ENCODE results near the gene CBFA2T2. TPM values are rescaled to one million over a fixed set of nuclear protein-coding genes. Genes with fewer than 3 reads are reported as not detected.

Gene CBFA2T2
- total RNA-seq, 6 donors from 2014 or later: 10.0 to 35.6 (median 16.2) TPM

GRCh38 chr20:33648396-33649004, 158.6 kb downstream of the CBFA2T2 start:
- Histone ChIP-seq H3K27ac (peak overlapping the region in 2 of 4 donors; percentile 3 to 30), H3K27me3 (no peaks in the 10 kb centered on the region), H3K4me3 (no peak overlapping the region), H3K9me3 (no peaks in the 10 kb centered on the region), H3K36me3 (peaks cover 9 to 23% (median 16%) of the 10 kb centered on the region in 4 donors), H3K4me1 (peaks cover 18 to 33% (median 29%) of the 10 kb centered on the region in 4 donors)
- TF ChIP-seq CTCF (IDR thresholded peaks at IDR 0.05) (no peak), EP300 (IDR thresholded peaks at IDR 0.05) (no peak), POLR2A (IDR thresholded peaks at IDR 0.05) (no peak), POLR2AphosphoS5 (IDR thresholded peaks at IDR 0.05) (no peak)
- ATAC-seq (ENCODE audit: low FRiP score in 2 of 2) (peak in 1 of 2 donors; percentile 3), DNase-seq (no peak)
- WGBS, 2 donors: 78 to 80% methylated on average over 11 to 14 of the region's 14 CpGs

GRCh38 chr20:33649201-33649681, 159.3 kb downstream of the CBFA2T2 start:
- H3K9me3 ChIP-seq: no peaks in the 10 kb centered on the region
- peaks cover 8 to 18% (median 12%) of the 10 kb centered on the region in 4 donors for H3K36me3 ChIP-seq
- TF ChIP-seq POLR2AphosphoS5 (IDR thresholded peaks at IDR 0.05) (no peak), EP300 (IDR thresholded peaks at IDR 0.05) (no peak), POLR2A (IDR thresholded peaks at IDR 0.05) (no peak), CTCF (IDR thresholded peaks at IDR 0.05) (no peak)
- ATAC-seq (ENCODE audit: low FRiP score in 2 of 2) (peak; percentile 58 to 77), DNase-seq (peak; percentile 79 to 91)
- WGBS, 2 donors: 51 to 59% methylated on average over 5 to 19 of the region's 19 CpGs
- peaks cover 18 to 40% (median 34%) of the 10 kb centered on the region in 4 donors for H3K4me1 ChIP-seq
- peak overlapping the region in 3 of 4 donors; percentile 3 to 52 (median 34) for H3K27ac ChIP-seq
- H3K27me3 ChIP-seq: no peaks in the 10 kb centered on the region
- no peak overlapping the region for H3K4me3 ChIP-seq

GRCh38 chr20:33650111-33650752, 160.3 kb downstream of the CBFA2T2 start:
- TF ChIP-seq POLR2AphosphoS5 (IDR thresholded peaks at IDR 0.05) (no peak), POLR2A (IDR thresholded peaks at IDR 0.05) (no peak), CTCF (IDR thresholded peaks at IDR 0.05) (no peak), EP300 (IDR thresholded peaks at IDR 0.05) (no peak)
- no peak for ATAC-seq (ENCODE audit: low FRiP score in 2 of 2)
- 83 to 84% methylated on average over 11 of the region's 11 CpGs for WGBS, 2 donors
- H3K4me3 ChIP-seq: no peak overlapping the region
- H3K4me1 ChIP-seq: peaks cover 18 to 49% (median 43%) of the 10 kb centered on the region in 4 donors
- peaks cover 0 to 8% (median 3%) of the 10 kb centered on the region in 4 donors for H3K36me3 ChIP-seq
- no peak for DNase-seq
- no peaks in the 10 kb centered on the region for H3K9me3 ChIP-seq
- H3K27me3 ChIP-seq: no peaks in the 10 kb centered on the region
- no peak overlapping the region for H3K27ac ChIP-seq

- peak in 1 of 6 experiments; percentile 22 for TF ChIP-seq CTCF (IDR thresholded peaks at IDR 0.05)
- no peak for TF ChIP-seq POLR2AphosphoS5 (IDR thresholded peaks at IDR 0.05)
- Histone ChIP-seq H3K4me3 (no peak overlapping the region), H3K27me3 (no peaks in the 10 kb centered on the region), H3K36me3 (peaks cover 0 to 1% (median 0%) of the 10 kb centered on the region in 4 donors), H3K27ac (no peak overlapping the region), H3K4me1 (peaks cover 18 to 49% (median 43%) of the 10 kb centered on the region in 4 donors), H3K9me3 (no peaks in the 10 kb centered on the region)
- 81 to 85% methylated on average over 10 of the region's 10 CpGs for WGBS, 2 donors
- DNase-seq (no peak), ATAC-seq (ENCODE audit: low FRiP score in 2 of 2) (no peak)
Observed at GRCh38 chr20:33650753-33651561, 161.1 kb downstream of the CBFA2T2 start.

Measured in upper lobe of left lung (tissue), 6 donors.